HUES64 (cell line): ENCODE measurements around the gene ARHGAP10.

Experiments
- H3K27ac ChIP-seq: 2 replicates; pipeline ENCODE4 v1.7.0; 2013; ENCODE audit warnings: low read depth, low read length, inconsistent platforms
- H3K27me3 ChIP-seq: 2 replicates; pipeline ENCODE4 v1.6.1; 2013; ENCODE audit warnings: mild to moderate bottlenecking, low read length; ENCODE audit not compliant: insufficient read depth
- H3K36me3 ChIP-seq: 2 replicates; pipeline ENCODE4 v1.6.1; 2013; ENCODE audit warnings: mild to moderate bottlenecking, low read length; ENCODE audit not compliant: insufficient read depth
- H3K4me1 ChIP-seq: 2 replicates; pipeline ENCODE4 v1.6.1; 2013; ENCODE audit warnings: mild to moderate bottlenecking, low read length, moderate library complexity; ENCODE audit not compliant: insufficient read depth
- H3K4me3 ChIP-seq: 2 replicates; pipeline ENCODE4 v1.5.1; 2013; ENCODE audit warnings: mild to moderate bottlenecking, low read length, moderate library complexity
- H3K9ac ChIP-seq: 2 replicates; pipeline ENCODE4 v1.6.1; 2013; ENCODE audit warnings: mild to moderate bottlenecking, low read depth, low read length
- H3K9me3 ChIP-seq: 2 replicates; pipeline ENCODE4 v1.6.1; 2013; ENCODE audit warnings: low read depth, low read length; ENCODE audit not compliant: insufficient read depth
- WGBS: fragments of 150-250, 120-280 bp; methylation state at CpG from one replicate; pipeline ENCODE4 v1.1.7; 2013; ENCODE audit warnings: missing lambda C conversion rate; 5-methylcytosine and 5-hydroxymethylcytosine counted together

The ARHGAP10 gene

DNA sequence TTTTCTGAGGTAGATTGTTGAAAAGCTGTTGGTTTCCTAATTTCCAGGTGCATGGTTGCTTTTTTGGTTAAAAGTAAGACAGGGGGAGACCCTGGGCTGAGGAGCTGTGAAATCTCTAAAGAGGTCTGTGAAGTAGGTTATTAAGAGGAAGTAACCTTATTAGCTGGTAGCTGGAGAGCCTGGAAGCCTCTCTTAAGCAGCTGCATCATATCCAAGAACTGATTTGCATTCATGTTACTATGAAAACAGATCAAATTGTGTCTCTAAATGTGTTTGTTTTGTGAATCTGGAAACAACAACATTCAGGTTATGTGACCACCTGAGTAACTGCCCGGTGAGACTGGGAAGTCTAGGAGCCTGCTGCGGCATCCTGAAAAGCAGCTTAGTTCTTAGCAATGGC is 54.1 kb downstream of the ARHGAP10 start:
- H3K27ac ChIP-seq, result no peak overlapping the region
- no peaks in the 10 kb centered on the region for H3K9me3 ChIP-seq
- H3K4me3 ChIP-seq, result no peak overlapping the region
- no peak overlapping the region for H3K9ac ChIP-seq
- H3K4me1 ChIP-seq, result peaks cover 8% of the 10 kb centered on the region; the same call in 1 of the 2 replicates
- 85% methylated on average over 2 of the region's 2 CpGs for WGBS
- H3K27me3 ChIP-seq, result no peaks in the 10 kb centered on the region
- H3K36me3 ChIP-seq, result no peaks in the 10 kb centered on the region

GRCh38 chr4:147786531-147786930 is 54.6 kb downstream of the ARHGAP10 start:
- no peaks in the 10 kb centered on the region for H3K36me3 ChIP-seq
- no peak overlapping the region for H3K27ac ChIP-seq
- H3K4me3 ChIP-seq, result no peak overlapping the region
- no peaks in the 10 kb centered on the region for H3K9me3 ChIP-seq
- H3K9ac ChIP-seq, result no peak overlapping the region
- 85% methylated on average over 2 of the region's 2 CpGs for WGBS
- H3K4me1 ChIP-seq, result peaks cover 8% of the 10 kb centered on the region; the same call in 1 of the 2 replicates
- no peaks in the 10 kb centered on the region for H3K27me3 ChIP-seq

- no peaks in the 10 kb centered on the region for H3K36me3 ChIP-seq
- WGBS, result 91% methylated on average over 2 of the region's 2 CpGs
- no peaks in the 10 kb centered on the region for H3K9me3 ChIP-seq
- H3K4me3 ChIP-seq, result no peak overlapping the region
- H3K27ac ChIP-seq, result no peak overlapping the region
- peaks cover 8% of the 10 kb centered on the region; the same call in 1 of the 2 replicates for H3K4me1 ChIP-seq
- no peaks in the 10 kb centered on the region for H3K27me3 ChIP-seq
- no peak overlapping the region for H3K9ac ChIP-seq
Measured at GRCh38 chr4:147787204-147787603, 55.3 kb downstream of the ARHGAP10 start.

GRCh38 chr4:147788791-147789190 is 56.9 kb downstream of the ARHGAP10 start:
- H3K36me3 ChIP-seq, result no peaks in the 10 kb centered on the region
- no peak overlapping the region for H3K27ac ChIP-seq
- no peaks in the 10 kb centered on the region for H3K9me3 ChIP-seq
- WGBS, result 94% methylated on average over 3 of the region's 3 CpGs
- no peak overlapping the region for H3K9ac ChIP-seq
- H3K4me1 ChIP-seq, result peaks cover 12% of the 10 kb centered on the region; the same call in 1 of the 2 replicates
- H3K4me3 ChIP-seq, result no peak overlapping the region
- H3K27me3 ChIP-seq, result no peaks in the 10 kb centered on the region

GRCh38 chr4:147789596-147789995 is 57.7 kb downstream of the ARHGAP10 start:
- H3K4me3 ChIP-seq, result no peak overlapping the region
- H3K36me3 ChIP-seq, result no peaks in the 10 kb centered on the region
- H3K4me1 ChIP-seq, result peaks cover 12% of the 10 kb centered on the region; the same call in 1 of the 2 replicates
- H3K9me3 ChIP-seq, result no peaks in the 10 kb centered on the region
- 100% methylated on average over 1 of the region's 2 CpGs for WGBS
- H3K27me3 ChIP-seq, result no peaks in the 10 kb centered on the region
- no peak overlapping the region for H3K27ac ChIP-seq
- H3K9ac ChIP-seq, result no peak overlapping the region

GRCh38 chr4:147790412-147790811 is 58.5 kb downstream of the ARHGAP10 start:
- Histone ChIP-seq H3K9ac (no peak overlapping the region), H3K27ac (no peak overlapping the region), H3K36me3 (no peaks in the 10 kb centered on the region), H3K4me1 (peaks cover 12% of the 10 kb centered on the region; the same call in 1 of the 2 replicates), H3K9me3 (no peaks in the 10 kb centered on the region), H3K27me3 (no peaks in the 10 kb centered on the region), H3K4me3 (no peak overlapping the region)
- WGBS, result 80% methylated on average over 1 of the region's 2 CpGs

- H3K36me3 ChIP-seq, result no peaks in the 10 kb centered on the region
- H3K27ac ChIP-seq, result no peak overlapping the region
- H3K9me3 ChIP-seq, result no peaks in the 10 kb centered on the region
- no peaks in the 10 kb centered on the region for H3K27me3 ChIP-seq
- H3K4me1 ChIP-seq, result peaks cover 12% of the 10 kb centered on the region; the same call in 1 of the 2 replicates
- 95% methylated on average over 17 of the region's 17 CpGs for WGBS
- H3K9ac ChIP-seq, result no peak overlapping the region
- H3K4me3 ChIP-seq, result no peak overlapping the region
Measured at GRCh38 chr4:147791341-147791740, 59.5 kb downstream of the ARHGAP10 start.

- Histone ChIP-seq H3K27me3 (no peaks in the 10 kb centered on the region), H3K4me3 (no peak overlapping the region), H3K36me3 (no peaks in the 10 kb centered on the region), H3K9ac (no peak overlapping the region), H3K27ac (no peak overlapping the region), H3K4me1 (peaks cover 8% of the 10 kb centered on the region; the same call in 1 of the 2 replicates), H3K9me3 (no peaks in the 10 kb centered on the region)
- WGBS, result 91% methylated on average over 8 of the region's 8 CpGs
Measured at GRCh38 chr4:147791865-147792264, 60.0 kb downstream of the ARHGAP10 start.

- no peaks in the 10 kb centered on the region for H3K27me3 ChIP-seq
- H3K4me1 ChIP-seq, result 0 out of 2 replicates have a peak, but pooled peaks cover 4% of the 10 kb centered on the region
- no peaks in the 10 kb centered on the region for H3K9me3 ChIP-seq
- H3K9ac ChIP-seq, result no peak overlapping the region
- H3K4me3 ChIP-seq, result no peak overlapping the region
- H3K27ac ChIP-seq, result no peak overlapping the region
- no peaks in the 10 kb centered on the region for H3K36me3 ChIP-seq
- WGBS, result 89% methylated on average over 8 of the region's 8 CpGs
Measured at GRCh38 chr4:147793569-147794313, 61.9 kb downstream of the ARHGAP10 start.

DNA sequence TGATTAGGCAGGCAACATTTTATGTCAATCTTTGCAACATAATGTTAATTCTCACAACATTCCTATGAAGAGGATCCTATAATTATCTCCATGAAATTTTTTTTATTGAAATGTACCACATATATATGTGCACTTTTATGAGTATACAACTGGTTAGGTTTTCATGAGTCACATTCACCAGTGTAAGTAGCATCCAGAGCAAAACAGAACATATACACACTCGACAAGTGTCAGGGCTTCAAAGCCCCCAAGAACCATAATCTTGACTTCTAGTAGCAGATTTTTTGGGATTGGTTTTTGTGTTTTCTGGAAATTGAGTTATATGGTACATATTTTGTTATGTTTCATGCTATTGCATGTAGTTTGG is 62.4 kb downstream of the ARHGAP10 start:
- Histone ChIP-seq H3K27ac (no peak overlapping the region), H3K27me3 (no peaks in the 10 kb centered on the region), H3K36me3 (no peaks in the 10 kb centered on the region), H3K4me1 (peaks cover 6% of the 10 kb centered on the region; the same call in 1 of the 2 replicates), H3K9ac (no peak overlapping the region), H3K9me3 (no peaks in the 10 kb centered on the region), H3K4me3 (no peak overlapping the region)
- WGBS, result 92% methylated on average over 1 of the region's 1 CpG

DNA sequence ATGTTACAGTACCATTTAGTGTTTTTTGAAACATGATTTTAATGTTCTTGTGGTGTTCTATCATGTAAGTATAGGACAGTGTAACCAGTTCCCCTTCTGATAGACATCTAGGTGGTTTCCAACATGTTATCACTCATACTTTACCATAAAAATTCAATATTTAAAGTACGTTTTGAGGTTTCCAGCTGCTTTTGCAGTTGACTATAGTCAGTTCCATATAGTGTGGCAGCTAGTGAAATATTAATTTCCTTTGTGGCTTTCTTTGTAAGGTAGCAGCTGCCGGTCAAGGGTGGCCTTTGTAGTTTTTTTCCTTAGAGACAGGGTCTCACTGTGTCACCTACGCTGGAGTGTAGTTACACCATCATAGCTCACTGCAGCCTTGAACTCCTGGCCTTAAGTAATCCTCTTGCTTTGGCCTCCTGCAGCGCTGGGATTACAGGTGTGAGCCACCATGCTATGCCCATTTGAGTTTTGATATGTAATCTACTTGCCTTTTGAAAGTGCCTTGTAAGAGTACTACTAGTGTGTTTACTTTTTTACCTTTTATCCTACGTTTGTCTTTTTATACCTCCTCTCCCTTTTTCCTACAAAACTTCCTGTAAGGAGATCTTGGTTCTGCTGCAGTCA is 63.0 kb downstream of the ARHGAP10 start:
- Histone ChIP-seq H3K27me3 (no peaks in the 10 kb centered on the region), H3K27ac (no peak overlapping the region), H3K4me1 (peaks cover 11% of the 10 kb centered on the region; the same call in 1 of the 2 replicates)

More for the DNA sequence above, 63.0 kb downstream of the ARHGAP10 start:
- H3K9me3 ChIP-seq, result no peaks in the 10 kb centered on the region
- H3K9ac ChIP-seq, result no peak overlapping the region
- H3K4me3 ChIP-seq, result no peak overlapping the region
- no peaks in the 10 kb centered on the region for H3K36me3 ChIP-seq
- 93% methylated on average over 4 of the region's 5 CpGs for WGBS
